ENCODE data around the gene POLDIP3.
A peak's percentile ranks its signal among the peaks of the same experiment; 100 is the strongest.

Gene POLDIP3

DNA sequence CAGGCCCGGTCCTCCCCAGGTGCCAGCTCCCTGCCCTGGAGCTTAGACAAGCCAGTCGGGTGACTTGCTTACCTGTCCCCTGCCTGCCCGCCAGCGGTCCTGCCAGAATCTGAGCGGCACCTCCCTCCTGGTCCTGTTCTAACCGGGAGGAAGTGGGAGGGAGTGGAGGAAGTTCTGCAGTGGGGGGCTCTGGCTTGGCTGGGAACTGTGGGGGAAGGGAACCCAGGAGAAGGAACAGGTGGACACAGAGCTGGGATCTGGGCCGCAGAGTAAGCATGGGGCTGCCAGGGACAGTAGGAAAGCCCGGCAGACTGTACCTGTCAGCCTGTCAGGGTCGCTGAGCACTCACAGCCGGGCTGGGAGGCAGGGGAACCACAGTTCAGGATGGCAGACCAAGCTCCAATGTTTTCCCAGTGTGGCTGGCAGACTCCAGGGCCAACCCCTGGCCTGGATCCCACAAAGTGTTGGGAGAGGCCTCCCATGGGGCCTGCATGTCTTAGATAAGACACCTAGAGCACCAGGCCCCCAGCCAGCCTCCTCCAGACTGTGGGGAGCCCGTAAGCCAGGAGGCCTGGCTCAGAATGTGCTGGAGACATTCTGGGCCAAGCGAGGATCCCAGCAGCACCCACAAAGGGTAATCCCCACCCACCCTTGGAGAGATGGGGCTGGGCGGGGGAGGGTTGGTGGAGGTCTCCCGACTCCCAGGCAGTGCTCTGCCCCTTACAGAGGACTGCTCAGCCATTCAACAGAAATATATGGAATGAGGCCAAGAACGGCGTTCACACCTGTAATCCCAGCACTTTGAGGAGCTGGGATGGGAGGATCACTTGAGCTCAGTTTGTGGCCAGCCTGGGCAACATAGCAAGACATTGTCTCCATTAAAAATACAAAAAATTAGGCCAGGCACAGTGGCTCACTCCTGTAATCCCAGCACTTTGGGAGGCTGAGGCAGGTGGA lies 32.2 kb upstream of the POLDIP3 start:
- Histone ChIP-seq H3K27ac (ENCODE audit: low read depth, low read length) (no peak overlapping the region), H2BK120ac (ENCODE audit: low read depth, low read length) (no peak overlapping the region)
- WGBS (ENCODE audit: extremely low coverage, insufficient coverage, low lambda C conversion rate) = no CpG with 5 or more reads among the region's 16 CpGs

DNA sequence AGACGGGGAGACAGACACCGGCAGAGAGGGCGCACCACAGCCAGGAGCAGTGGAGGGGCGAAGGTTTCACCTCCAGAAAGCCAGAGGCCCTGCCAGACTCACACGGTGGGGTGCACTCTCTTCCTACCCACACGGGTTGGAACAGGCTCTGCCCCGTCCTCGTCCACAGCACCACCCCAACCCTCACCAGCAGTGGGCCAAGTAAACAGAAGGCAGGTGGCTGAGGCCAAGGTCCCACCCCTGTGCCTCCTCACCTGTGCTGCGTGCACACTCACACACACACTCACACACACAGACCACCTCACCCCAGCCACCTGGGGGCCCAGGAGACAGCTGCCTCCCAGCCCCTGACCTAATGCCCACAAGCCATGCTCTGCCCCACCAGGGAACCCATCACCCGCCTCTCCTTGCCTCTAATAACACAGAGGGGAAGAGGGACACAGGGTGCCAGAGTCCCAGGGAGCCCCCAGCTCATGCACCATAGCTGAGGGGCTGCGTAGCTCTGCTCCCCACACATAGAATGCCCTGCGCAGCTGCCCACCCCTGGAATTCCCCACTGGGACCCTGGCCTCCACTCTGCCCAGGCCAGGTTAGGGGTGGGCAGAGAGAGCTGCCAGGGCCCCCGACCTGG lies 31.4 kb upstream of the POLDIP3 start:
- H3K9ac ChIP-seq (ENCODE audit: low read length) = no peak overlapping the region
- H2BK15ac ChIP-seq (replicated peaks; ENCODE audit: low read depth) = no peak overlapping the region
- no peak overlapping the region for H3K4ac ChIP-seq (ENCODE audit: low read depth, low read length)
- peaks cover 28% of the 10 kb centered on the region for H3K79me2 ChIP-seq (ENCODE audit: control insufficient read depth, insufficient read depth, low read length)
- no peak overlapping the region for H3K4me2 ChIP-seq (ENCODE audit: low read length)
- H2BK5ac ChIP-seq (ENCODE audit: low read length) = no peak overlapping the region
- H3K23ac ChIP-seq (ENCODE audit: low read length) = no peak overlapping the region
- no peaks in the 10 kb centered on the region for H3K27me3 ChIP-seq (ENCODE audit: insufficient read depth, low read length, poor library complexity)
- H2BK120ac ChIP-seq (ENCODE audit: low read depth, low read length) = no peak overlapping the region
- no peak overlapping the region for H3K18ac ChIP-seq (ENCODE audit: low read length)
- no peak for DNase-seq
- WGBS (ENCODE audit: extremely low coverage, insufficient coverage, low lambda C conversion rate) = no CpG with 5 or more reads among the region's 13 CpGs
- no peaks in the 10 kb centered on the region for H3K36me3 ChIP-seq (ENCODE audit: control insufficient read depth, insufficient read depth, low read length)
- H4K8ac ChIP-seq (ENCODE audit: low read depth, low read length) = no peak overlapping the region
- H2AK5ac ChIP-seq (ENCODE audit: low read length) = no peak overlapping the region
- no peak overlapping the region for H3K4me3 ChIP-seq (ENCODE audit: low read length)
- no peak overlapping the region for H4K5ac ChIP-seq (ENCODE audit: low read length)
- H3K56ac ChIP-seq (ENCODE audit: low read length) = no peak overlapping the region
- H3K79me1 ChIP-seq (ENCODE audit: low read length) = peaks cover 27% of the 10 kb centered on the region
- H3K27ac ChIP-seq (ENCODE audit: low read depth, low read length) = no peak overlapping the region
- H3K4me1 ChIP-seq (ENCODE audit: control insufficient read depth, low read depth, low read length) = peaks cover 6% of the 10 kb centered on the region

More for the DNA sequence above, 32.2 kb upstream of the POLDIP3 start:
- Histone ChIP-seq H3K23ac (ENCODE audit: low read length) (no peak overlapping the region), H3K79me2 (ENCODE audit: control insufficient read depth, insufficient read depth, low read length) (peaks cover 28% of the 10 kb centered on the region), H3K4me3 (ENCODE audit: low read length) (no peak overlapping the region), H3K27me3 (ENCODE audit: insufficient read depth, low read length, poor library complexity) (no peaks in the 10 kb centered on the region), H3K9ac (ENCODE audit: low read length) (no peak overlapping the region), H3K4me2 (ENCODE audit: low read length) (no peak overlapping the region), H2BK5ac (ENCODE audit: low read length) (no peak overlapping the region), H4K5ac (ENCODE audit: low read length) (no peak overlapping the region), H3K4me1 (ENCODE audit: control insufficient read depth, low read depth, low read length) (peaks cover 6% of the 10 kb centered on the region), H3K18ac (ENCODE audit: low read length) (no peak overlapping the region), H3K4ac (ENCODE audit: low read depth, low read length) (no peak overlapping the region), H3K56ac (ENCODE audit: low read length) (peak overlapping the region; percentile 47), H2BK15ac (replicated peaks; ENCODE audit: low read depth) (no peak overlapping the region), H2AK5ac (ENCODE audit: low read length) (no peak overlapping the region), H3K36me3 (ENCODE audit: control insufficient read depth, insufficient read depth, low read length) (no peaks in the 10 kb centered on the region), H3K79me1 (ENCODE audit: low read length) (peaks cover 27% of the 10 kb centered on the region), H4K8ac (ENCODE audit: low read depth, low read length) (no peak overlapping the region)
- DNase-seq = no peak

DNA sequence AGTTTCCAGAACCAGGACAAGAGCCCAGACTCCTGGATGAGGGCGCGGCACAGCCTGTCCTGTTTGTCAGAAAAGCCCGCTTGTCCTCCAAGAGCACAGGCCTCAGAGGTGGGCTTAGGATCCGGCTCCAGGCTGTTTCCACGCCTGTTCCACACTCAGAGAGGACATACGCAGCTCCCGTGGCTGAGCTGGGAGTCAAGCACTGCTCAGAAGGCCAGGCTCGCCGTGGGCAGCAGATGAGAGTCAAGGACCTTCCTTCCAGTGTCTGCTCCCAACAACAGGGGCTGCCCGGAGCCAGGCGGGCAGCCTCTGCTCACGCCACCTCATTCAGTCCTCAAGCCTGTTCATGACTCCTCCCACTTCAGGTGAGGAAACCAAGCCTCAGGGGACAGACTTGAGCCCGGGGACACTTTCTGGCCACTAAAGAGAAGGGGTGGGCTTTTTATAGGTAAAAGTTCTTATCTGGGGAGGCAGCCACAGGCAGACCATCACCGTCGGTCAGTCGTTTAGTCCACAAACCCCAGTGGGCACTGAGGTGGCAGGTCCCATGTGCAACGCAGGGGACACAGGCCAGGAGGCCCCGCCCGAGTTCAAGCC lies 30.8 kb upstream of the POLDIP3 start:
- Histone ChIP-seq H3K79me1 (ENCODE audit: low read length) (peaks cover 27% of the 10 kb centered on the region), H2BK5ac (ENCODE audit: low read length) (no peak overlapping the region), H2AK5ac (ENCODE audit: low read length) (no peak overlapping the region), H3K9ac (ENCODE audit: low read length) (no peak overlapping the region), H2BK120ac (ENCODE audit: low read depth, low read length) (no peak overlapping the region), H4K5ac (ENCODE audit: low read length) (no peak overlapping the region), H3K4me1 (ENCODE audit: control insufficient read depth, low read depth, low read length) (peaks cover 6% of the 10 kb centered on the region), H3K4me2 (ENCODE audit: low read length) (no peak overlapping the region), H3K4me3 (ENCODE audit: low read length) (no peak overlapping the region), H3K36me3 (ENCODE audit: control insufficient read depth, insufficient read depth, low read length) (no peaks in the 10 kb centered on the region), H2BK15ac (replicated peaks; ENCODE audit: low read depth) (no peak overlapping the region), H3K18ac (ENCODE audit: low read length) (no peak overlapping the region), H3K23ac (ENCODE audit: low read length) (no peak overlapping the region), H3K4ac (ENCODE audit: low read depth, low read length) (no peak overlapping the region), H3K27me3 (ENCODE audit: insufficient read depth, low read length, poor library complexity) (no peaks in the 10 kb centered on the region), H3K79me2 (ENCODE audit: control insufficient read depth, insufficient read depth, low read length) (peaks cover 28% of the 10 kb centered on the region), H4K8ac (ENCODE audit: low read depth, low read length) (no peak overlapping the region), H3K27ac (ENCODE audit: low read depth, low read length) (no peak overlapping the region), H3K56ac (ENCODE audit: low read length) (peak overlapping the region; percentile 35)
- no CpG with 5 or more reads among the region's 19 CpGs for WGBS (ENCODE audit: extremely low coverage, insufficient coverage, low lambda C conversion rate)
- no peak for DNase-seq

DNA sequence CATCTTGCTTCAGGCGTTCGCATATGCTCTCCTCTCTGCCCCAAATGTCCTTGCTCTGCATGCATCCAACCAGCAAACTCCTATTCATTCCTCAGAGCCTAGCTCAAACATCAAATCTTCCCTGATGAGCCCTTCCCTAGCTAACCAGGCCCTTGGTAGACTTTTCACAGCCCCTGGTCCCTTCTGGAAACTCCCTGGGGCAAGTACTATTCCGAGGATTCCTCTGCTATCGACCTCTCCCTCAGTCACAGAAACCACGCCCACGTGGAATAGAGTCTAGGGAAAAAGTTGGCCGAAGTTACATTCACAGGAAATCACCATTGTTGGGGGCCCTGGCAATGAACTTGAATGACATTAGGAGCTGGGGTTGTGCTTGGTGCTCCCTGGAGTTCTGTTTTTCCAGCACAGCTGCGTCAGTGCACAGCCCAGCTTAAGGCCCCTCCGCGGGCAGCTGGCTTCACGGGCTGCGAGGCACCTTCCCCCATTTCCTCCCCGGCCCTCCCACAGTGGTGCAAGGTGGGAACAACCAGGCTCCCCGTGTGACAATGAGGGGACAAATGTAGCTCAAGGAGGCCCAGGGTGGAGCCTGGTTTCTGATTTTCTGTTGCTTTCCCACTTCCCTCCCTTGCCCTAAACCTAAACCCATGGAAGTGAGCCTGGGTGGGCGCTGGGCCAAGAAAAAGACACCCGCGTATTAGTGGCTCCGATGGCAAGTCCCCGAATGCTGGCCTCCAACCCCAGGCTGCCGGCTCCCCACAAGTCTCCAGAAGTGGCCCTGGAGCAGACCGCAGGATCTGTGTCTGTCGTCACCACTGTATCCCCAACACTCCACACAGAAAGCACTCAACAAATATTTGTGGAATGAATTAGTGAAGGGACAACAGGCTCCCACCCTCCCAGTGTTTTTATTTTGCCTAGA lies 30.0 kb upstream of the POLDIP3 start:
- H3K27me3 ChIP-seq (ENCODE audit: insufficient read depth, low read length, poor library complexity) = no peaks in the 10 kb centered on the region
- WGBS (ENCODE audit: extremely low coverage, insufficient coverage, low lambda C conversion rate) = no CpG with 5 or more reads among the region's 22 CpGs
- no peak overlapping the region for H3K4me2 ChIP-seq (ENCODE audit: low read length)

GRCh38 chr22:42643634-42644421 lies 29.1 kb upstream of the POLDIP3 start:
- H3K23ac ChIP-seq (ENCODE audit: low read length) = no peak overlapping the region
- H3K56ac ChIP-seq (ENCODE audit: low read length) = no peak overlapping the region
- H4K5ac ChIP-seq (ENCODE audit: low read length) = no peak overlapping the region
- H3K27me3 ChIP-seq (ENCODE audit: insufficient read depth, low read length, poor library complexity) = no peaks in the 10 kb centered on the region
- H3K4me3 ChIP-seq (ENCODE audit: low read length) = no peak overlapping the region
- WGBS (ENCODE audit: extremely low coverage, insufficient coverage, low lambda C conversion rate) = no CpG with 5 or more reads among the region's 14 CpGs
- no peak overlapping the region for H3K4me2 ChIP-seq (ENCODE audit: low read length)
- no peaks in the 10 kb centered on the region for H3K36me3 ChIP-seq (ENCODE audit: control insufficient read depth, insufficient read depth, low read length)
- DNase-seq = no peak
- H3K4me1 ChIP-seq (ENCODE audit: control insufficient read depth, low read depth, low read length) = peaks cover 6% of the 10 kb centered on the region
- peaks cover 27% of the 10 kb centered on the region for H3K79me1 ChIP-seq (ENCODE audit: low read length)
- H3K79me2 ChIP-seq (ENCODE audit: control insufficient read depth, insufficient read depth, low read length) = peaks cover 27% of the 10 kb centered on the region
- H2BK5ac ChIP-seq (ENCODE audit: low read length) = no peak overlapping the region
- H2BK15ac ChIP-seq (replicated peaks; ENCODE audit: low read depth) = no peak overlapping the region
- no peak overlapping the region for H3K9ac ChIP-seq (ENCODE audit: low read length)
- H3K27ac ChIP-seq (ENCODE audit: low read depth, low read length) = no peak overlapping the region
- H2BK120ac ChIP-seq (ENCODE audit: low read depth, low read length) = no peak overlapping the region
- H4K8ac ChIP-seq (ENCODE audit: low read depth, low read length) = no peak overlapping the region
- no peak overlapping the region for H3K4ac ChIP-seq (ENCODE audit: low read depth, low read length)
- H3K18ac ChIP-seq (ENCODE audit: low read length) = no peak overlapping the region
- H2AK5ac ChIP-seq (ENCODE audit: low read length) = no peak overlapping the region

More for the DNA sequence above, 30.0 kb upstream of the POLDIP3 start:
- H3K9ac ChIP-seq (ENCODE audit: low read length) = peak overlapping the region; percentile 33
- DNase-seq = no peak
- peaks cover 6% of the 10 kb centered on the region for H3K4me1 ChIP-seq (ENCODE audit: control insufficient read depth, low read depth, low read length)
- peaks cover 27% of the 10 kb centered on the region for H3K79me1 ChIP-seq (ENCODE audit: low read length)
- H4K8ac ChIP-seq (ENCODE audit: low read depth, low read length) = no peak overlapping the region
- no peak overlapping the region for H4K5ac ChIP-seq (ENCODE audit: low read length)
- H2AK5ac ChIP-seq (ENCODE audit: low read length) = no peak overlapping the region
- no peak overlapping the region for H2BK120ac ChIP-seq (ENCODE audit: low read depth, low read length)
- no peak overlapping the region for H3K18ac ChIP-seq (ENCODE audit: low read length)
- peaks cover 28% of the 10 kb centered on the region for H3K79me2 ChIP-seq (ENCODE audit: control insufficient read depth, insufficient read depth, low read length)
- H3K56ac ChIP-seq (ENCODE audit: low read length) = peak overlapping the region; percentile 63
- no peak overlapping the region for H3K23ac ChIP-seq (ENCODE audit: low read length)
- H2BK15ac ChIP-seq (replicated peaks; ENCODE audit: low read depth) = no peak overlapping the region
- no peak overlapping the region for H3K27ac ChIP-seq (ENCODE audit: low read depth, low read length)
- H3K4me3 ChIP-seq (ENCODE audit: low read length) = no peak overlapping the region
- no peak overlapping the region for H3K4ac ChIP-seq (ENCODE audit: low read depth, low read length)
- H2BK5ac ChIP-seq (ENCODE audit: low read length) = no peak overlapping the region
- H3K36me3 ChIP-seq (ENCODE audit: control insufficient read depth, insufficient read depth, low read length) = no peaks in the 10 kb centered on the region

All from mesendoderm (in vitro differentiated cells).